Measurements from ENCODE around the gene PI4KB. TPM values are rescaled to one million over a fixed set of nuclear protein-coding genes. Genes with fewer than 3 reads are reported as not detected.

Gene PI4KB
- total RNA-seq, 3 donors from 2014 or later, result 59.2 to 91.8 (median 69.8) TPM

DNA sequence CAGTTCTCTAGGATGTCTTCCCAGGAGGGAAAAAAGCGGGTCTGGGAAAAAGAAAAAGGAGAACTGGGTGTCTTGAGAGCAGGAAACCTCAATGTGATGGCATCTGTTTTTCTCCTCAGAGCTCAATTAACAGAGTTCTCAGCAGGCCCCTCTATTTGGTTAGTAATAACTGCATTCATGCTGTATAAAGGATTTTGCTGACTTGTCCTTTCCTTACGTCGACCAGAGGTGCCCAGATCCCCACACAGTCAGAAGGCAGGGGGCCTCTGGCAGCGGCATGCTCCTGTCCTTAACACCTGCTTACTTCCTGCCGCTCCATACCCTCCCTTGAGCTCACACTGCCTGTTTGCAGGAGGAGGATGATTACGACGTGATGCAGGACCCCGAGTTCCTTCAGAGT is 60.4 kb downstream of the PI4KB start:
- Histone ChIP-seq H3K27ac (no peak overlapping the region), H3K9me3 (no peaks in the 10 kb centered on the region), H3K27me3 (no peaks in the 10 kb centered on the region), H3K4me3 (no peak overlapping the region), H3K4me1 (no peaks in the 10 kb centered on the region), H3K36me3 (peaks cover 7% of the 10 kb centered on the region)
- intact Hi-C loops (cut with DNase I; ENCODE audit: low total_unique reads), result no loop called here
- no peak for DNase-seq (ENCODE audit: low spot score in 2 of 2)
- TF ChIP-seq, protein P1, sequence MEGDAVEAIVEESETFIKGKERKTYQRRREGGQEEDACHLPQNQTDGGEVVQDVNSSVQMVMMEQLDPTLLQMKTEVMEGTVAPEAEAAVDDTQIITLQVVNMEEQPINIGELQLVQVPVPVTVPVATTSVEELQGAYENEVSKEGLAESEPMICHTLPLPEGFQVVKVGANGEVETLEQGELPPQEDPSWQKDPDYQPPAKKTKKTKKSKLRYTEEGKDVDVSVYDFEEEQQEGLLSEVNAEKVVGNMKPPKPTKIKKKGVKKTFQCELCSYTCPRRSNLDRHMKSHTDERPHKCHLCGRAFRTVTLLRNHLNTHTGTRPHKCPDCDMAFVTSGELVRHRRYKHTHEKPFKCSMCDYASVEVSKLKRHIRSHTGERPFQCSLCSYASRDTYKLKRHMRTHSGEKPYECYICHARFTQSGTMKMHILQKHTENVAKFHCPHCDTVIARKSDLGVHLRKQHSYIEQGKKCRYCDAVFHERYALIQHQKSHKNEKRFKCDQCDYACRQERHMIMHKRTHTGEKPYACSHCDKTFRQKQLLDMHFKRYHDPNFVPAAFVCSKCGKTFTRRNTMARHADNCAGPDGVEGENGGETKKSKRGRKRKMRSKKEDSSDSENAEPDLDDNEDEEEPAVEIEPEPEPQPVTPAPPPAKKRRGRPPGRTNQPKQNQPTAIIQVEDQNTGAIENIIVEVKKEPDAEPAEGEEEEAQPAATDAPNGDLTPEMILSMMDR (IDR thresholded peaks at IDR 0.05), result no peak
- TF ChIP-seq POLR2A (IDR thresholded peaks at IDR 0.05) (no peak), POLR2AphosphoS5 (IDR thresholded peaks at IDR 0.05) (no peak)

DNA sequence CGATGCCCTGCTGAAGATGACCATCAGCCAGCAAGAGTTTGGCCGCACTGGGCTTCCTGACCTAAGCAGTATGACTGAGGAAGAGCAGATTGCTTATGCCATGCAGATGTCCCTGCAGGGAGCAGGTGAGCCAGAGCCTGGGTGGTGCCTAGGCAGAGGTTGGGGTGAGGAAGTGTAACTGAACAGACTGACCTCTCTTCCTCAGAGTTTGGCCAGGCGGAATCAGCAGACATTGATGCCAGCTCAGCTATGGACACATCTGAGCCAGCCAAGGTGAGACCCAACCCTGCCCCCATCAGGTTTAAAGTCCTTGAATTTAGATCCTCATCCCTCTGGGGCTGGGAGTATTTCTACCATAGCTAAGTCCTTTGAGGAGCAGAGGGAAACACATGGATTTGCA is 60.9 kb downstream of the PI4KB start:
- Histone ChIP-seq H3K36me3 (peaks cover 7% of the 10 kb centered on the region), H3K27me3 (no peaks in the 10 kb centered on the region), H3K9me3 (no peaks in the 10 kb centered on the region), H3K4me1 (no peaks in the 10 kb centered on the region), H3K27ac (no peak overlapping the region), H3K4me3 (no peak overlapping the region)
- intact Hi-C loops (cut with DNase I; ENCODE audit: low total_unique reads), result no loop called here
- TF ChIP-seq POLR2A (IDR thresholded peaks at IDR 0.05), result no peak
- TF ChIP-seq POLR2AphosphoS5 (IDR thresholded peaks at IDR 0.05), result no peak
- TF ChIP-seq, protein P1 (IDR thresholded peaks at IDR 0.05), result no peak
- no peak for DNase-seq (ENCODE audit: low spot score in 2 of 2)

DNA sequence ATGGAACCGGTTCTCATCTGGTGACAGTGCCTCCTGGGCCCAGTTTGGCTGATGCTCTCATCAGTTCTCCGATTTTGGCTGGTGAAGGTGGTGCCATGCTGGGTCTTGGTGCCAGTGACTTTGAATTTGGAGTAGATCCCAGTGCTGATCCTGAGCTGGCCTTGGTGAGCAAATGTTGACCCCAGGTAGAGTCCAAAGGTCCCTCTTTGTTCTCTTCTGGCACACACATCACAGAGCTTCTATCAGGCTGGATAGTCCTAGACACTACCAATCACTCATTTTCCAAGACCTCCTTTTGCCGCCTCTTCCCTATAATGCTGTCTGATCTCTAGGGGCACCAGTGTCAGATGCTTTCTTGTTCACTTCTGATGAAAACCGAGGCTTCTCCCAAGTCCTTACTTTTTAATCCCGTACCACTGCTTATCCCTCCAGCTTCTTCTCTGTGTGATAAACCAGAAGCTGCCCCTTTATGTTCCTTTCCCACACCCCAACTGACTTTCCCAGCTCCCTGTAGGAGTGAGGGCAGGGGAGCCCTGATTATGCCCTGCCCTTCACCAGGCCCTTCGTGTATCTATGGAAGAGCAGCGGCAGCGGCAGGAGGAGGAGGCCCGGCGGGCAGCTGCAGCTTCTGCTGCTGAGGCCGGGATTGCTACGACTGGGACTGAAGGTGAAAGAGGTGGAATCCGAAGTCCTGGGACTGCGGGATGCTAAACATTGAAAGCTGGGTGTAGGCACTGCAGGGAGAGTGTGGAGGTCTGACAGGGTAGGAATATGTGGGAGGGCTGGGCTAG is 61.6 kb downstream of the PI4KB start:
- intact Hi-C loops (cut with DNase I; ENCODE audit: low total_unique reads), result no loop called here
- Histone ChIP-seq H3K4me3 (no peak overlapping the region), H3K27me3 (no peaks in the 10 kb centered on the region), H3K36me3 (peaks cover 7% of the 10 kb centered on the region), H3K9me3 (no peaks in the 10 kb centered on the region), H3K27ac (no peak overlapping the region), H3K4me1 (no peaks in the 10 kb centered on the region)
- DNase-seq (ENCODE audit: low spot score in 2 of 2), result no peak
- TF ChIP-seq, protein P1 (IDR thresholded peaks at IDR 0.05), result no peak
- TF ChIP-seq POLR2AphosphoS5 (IDR thresholded peaks at IDR 0.05) (no peak), POLR2A (IDR thresholded peaks at IDR 0.05) (no peak)

DNA sequence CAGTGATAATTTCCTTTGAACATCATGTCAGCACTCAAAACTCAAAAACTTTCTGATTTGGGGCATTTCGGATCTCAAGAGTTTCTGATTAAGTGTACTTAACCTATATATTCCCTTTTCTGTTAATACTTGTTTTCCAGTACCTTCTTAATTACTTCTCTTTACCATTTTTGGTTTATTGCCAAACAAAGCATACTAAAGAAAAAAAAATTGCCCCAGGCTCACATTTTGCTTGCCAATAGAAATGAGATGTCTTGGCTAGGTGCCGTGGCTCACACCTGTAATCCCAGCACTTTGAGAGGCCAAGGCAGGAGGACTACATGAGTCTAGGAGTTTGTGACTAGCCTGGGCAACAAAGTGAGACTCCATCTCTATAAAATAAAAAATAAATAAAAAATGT is 67.9 kb downstream of the PI4KB start:
- H3K36me3 ChIP-seq, result no peaks in the 10 kb centered on the region
- no peak overlapping the region for H3K27ac ChIP-seq
- no peak for TF ChIP-seq POLR2AphosphoS5 (IDR thresholded peaks at IDR 0.05)
- TF ChIP-seq, protein P1 (IDR thresholded peaks at IDR 0.05), result no peak
- TF ChIP-seq POLR2A (IDR thresholded peaks at IDR 0.05), result no peak
- H3K27me3 ChIP-seq, result no peaks in the 10 kb centered on the region
- H3K4me1 ChIP-seq, result peaks cover 4 to 7% of the 10 kb centered on the region in 2 donors
- intact Hi-C loops (cut with DNase I; ENCODE audit: low total_unique reads), result no loop called here
- H3K9me3 ChIP-seq, result no peaks in the 10 kb centered on the region
- DNase-seq (ENCODE audit: low spot score in 2 of 2), result no peak
- H3K4me3 ChIP-seq, result no peak overlapping the region

DNA sequence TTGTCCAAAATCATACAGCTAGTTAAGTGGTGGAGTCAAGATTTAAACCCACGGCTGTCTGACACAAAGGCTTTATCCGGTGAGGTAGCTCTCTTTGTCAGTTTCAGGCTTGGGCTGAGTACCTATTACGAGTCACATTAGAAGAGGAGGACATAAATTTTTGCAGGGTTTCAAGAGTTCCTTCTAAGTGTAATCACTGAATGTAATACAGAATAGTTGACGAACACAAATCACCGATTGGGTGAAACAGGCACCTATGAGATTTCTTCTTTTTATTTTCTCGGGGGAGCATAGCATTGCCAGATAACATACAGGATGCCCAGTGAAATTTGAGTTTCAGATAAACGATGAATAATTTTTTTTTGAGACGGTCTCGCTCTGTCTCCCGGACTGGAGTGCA is 71.8 kb downstream of the PI4KB start:
- H3K27me3 ChIP-seq, result no peaks in the 10 kb centered on the region
- TF ChIP-seq POLR2A (IDR thresholded peaks at IDR 0.05), result no peak
- TF ChIP-seq, protein P1 (IDR thresholded peaks at IDR 0.05), result no peak
- no peak for TF ChIP-seq POLR2AphosphoS5 (IDR thresholded peaks at IDR 0.05)
- DNase-seq (ENCODE audit: low spot score in 2 of 2), result no peak
- H3K4me1 ChIP-seq, result peaks cover 4 to 7% of the 10 kb centered on the region in 2 donors
- no peaks in the 10 kb centered on the region for H3K9me3 ChIP-seq
- no peaks in the 10 kb centered on the region for H3K36me3 ChIP-seq
- H3K27ac ChIP-seq, result peak overlapping the region in 1 of 2 donors; percentile 98
- intact Hi-C loops (cut with DNase I; ENCODE audit: low total_unique reads), result loop anchor here (1.0 kb wide), 1 partner anchor 27 kb away; no protein-coding TSS in a partner anchor
- H3K4me3 ChIP-seq, result peak overlapping the region; percentile 90 to 99 (median 92)

All from breast epithelium (tissue), 4 donors.